Tongue (tissue), 2 donors: ENCODE measurements around the gene ZBTB4. TPM values are rescaled to one million over a fixed set of nuclear protein-coding genes. Genes with fewer than 3 reads are reported as not detected.
A peak's percentile ranks its signal among the peaks of the same experiment; 100 is the strongest.

Experiments
- DNase-seq: peaks from one replicate; pipeline ENCODE4 v3.0.0-alpha.2; 2015
- total RNA-seq: library from RNA; depleted of rRNA; stranded (reverse); fragments of >200 nt; gene quantifications from one replicate; pipeline ENCODE4 v1.2.3, GENCODE V29; 2014

The ZBTB4 gene, protein sequence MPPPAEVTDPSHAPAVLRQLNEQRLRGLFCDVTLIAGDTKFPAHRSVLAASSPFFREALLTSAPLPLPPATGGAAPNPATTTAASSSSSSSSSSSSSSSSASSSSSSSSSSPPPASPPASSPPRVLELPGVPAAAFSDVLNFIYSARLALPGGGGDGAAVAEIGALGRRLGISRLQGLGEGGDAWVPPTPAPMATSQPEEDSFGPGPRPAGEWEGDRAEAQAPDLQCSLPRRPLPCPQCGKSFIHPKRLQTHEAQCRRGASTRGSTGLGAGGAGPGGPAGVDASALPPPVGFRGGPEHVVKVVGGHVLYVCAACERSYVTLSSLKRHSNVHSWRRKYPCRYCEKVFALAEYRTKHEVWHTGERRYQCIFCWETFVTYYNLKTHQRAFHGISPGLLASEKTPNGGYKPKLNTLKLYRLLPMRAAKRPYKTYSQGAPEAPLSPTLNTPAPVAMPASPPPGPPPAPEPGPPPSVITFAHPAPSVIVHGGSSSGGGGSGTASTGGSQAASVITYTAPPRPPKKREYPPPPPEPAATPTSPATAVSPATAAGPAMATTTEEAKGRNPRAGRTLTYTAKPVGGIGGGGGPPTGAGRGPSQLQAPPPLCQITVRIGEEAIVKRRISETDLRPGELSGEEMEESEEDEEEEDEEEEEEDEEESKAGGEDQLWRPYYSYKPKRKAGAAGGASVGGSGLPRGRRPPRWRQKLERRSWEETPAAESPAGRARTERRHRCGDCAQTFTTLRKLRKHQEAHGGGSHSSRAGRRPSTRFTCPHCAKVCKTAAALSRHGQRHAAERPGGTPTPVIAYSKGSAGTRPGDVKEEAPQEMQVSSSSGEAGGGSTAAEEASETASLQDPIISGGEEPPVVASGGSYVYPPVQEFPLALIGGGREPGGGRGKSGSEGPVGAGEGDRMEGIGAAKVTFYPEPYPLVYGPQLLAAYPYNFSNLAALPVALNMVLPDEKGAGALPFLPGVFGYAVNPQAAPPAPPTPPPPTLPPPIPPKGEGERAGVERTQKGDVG
- 22.9 TPM for total RNA-seq

DNA sequence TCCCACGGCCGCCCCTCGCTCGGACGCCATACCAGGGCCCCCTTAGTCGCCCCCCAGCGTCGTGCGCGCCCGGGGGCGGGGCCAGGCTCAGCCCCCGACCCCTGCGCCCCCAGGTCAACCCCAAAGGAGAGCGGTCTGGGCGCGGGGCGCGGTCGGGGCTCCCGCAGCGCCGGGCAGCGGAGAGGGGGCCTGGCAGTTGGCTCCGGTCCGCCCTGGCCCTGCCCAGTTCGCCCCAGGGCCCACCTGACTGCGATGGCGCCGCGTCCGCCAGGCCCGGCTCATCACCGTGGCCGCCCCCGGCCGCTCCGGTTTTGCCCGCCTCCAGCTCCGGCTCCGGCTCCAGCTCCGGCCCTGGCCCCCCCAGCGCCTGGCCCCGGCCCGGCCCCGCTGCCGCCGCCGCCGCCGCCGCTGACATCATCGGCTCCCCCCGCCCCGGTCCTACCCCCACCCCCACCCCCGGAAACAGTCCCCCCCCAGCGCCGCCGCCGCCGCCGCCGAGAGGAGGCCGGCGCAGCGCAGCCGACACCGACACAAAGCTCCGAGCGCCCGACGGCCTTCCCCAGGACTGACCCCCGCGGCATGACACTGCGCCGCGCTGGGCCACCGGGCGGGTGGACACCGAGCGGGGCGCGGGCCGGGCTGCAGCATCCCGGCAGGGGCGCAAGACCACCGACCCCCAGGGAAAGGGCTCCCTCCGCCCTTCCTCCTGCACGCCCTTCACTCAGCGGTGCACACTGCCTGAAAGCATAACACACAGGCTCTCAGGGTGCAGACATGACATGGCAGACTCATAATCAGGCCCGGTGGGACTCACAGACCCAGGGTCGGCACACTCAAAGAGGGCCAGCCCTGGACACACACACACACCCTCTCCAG, at the start of gene ZBTB4:
Gene ZBTB4, minus strand, starts transcription at position 419 of the 876 bp plus-strand sequence. CDS start 12,830 bp downstream, outside the sequence.
- DNase-seq, result peak; percentile 74

DNA sequence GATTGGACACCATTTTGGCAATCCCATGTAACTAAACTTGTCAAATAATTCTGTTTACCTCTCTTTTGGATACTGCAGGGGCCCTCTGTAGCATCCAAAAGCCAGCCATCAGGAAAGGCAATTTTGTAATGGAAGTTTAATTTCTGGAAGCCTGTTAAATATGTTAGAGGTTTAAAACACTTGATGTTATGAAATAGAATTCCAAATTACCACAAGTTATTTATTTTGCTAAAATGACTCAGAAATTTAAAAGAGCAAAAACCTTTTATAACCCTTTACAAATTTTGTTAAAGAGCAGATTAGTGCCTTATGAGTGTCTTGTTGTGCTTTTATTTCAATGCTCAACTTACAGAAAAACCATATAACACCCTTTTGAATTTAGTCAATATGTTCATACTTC, 49.4 kb upstream of the ZBTB4 start:
- no peak for DNase-seq

DNA sequence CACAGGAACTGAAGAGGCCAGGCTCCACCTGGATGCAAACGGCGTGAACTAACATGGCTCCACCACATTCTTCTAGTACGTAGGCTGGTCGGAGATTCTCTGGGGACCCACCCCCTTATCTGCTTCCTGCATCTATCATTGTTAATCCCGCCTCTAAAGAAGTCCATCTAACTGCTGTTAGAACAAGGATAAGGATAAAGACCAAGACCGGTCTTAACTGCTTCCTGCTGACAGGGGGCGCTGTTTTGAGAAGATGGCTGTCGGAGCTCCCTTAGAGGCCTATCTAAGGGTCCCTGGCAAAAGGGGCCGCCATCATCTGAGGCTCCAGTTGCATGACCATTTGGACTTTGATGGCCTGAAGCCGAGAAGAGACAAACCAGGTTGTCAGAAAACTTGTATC, 43.6 kb upstream of the ZBTB4 start:
- DNase-seq, result no peak

DNA sequence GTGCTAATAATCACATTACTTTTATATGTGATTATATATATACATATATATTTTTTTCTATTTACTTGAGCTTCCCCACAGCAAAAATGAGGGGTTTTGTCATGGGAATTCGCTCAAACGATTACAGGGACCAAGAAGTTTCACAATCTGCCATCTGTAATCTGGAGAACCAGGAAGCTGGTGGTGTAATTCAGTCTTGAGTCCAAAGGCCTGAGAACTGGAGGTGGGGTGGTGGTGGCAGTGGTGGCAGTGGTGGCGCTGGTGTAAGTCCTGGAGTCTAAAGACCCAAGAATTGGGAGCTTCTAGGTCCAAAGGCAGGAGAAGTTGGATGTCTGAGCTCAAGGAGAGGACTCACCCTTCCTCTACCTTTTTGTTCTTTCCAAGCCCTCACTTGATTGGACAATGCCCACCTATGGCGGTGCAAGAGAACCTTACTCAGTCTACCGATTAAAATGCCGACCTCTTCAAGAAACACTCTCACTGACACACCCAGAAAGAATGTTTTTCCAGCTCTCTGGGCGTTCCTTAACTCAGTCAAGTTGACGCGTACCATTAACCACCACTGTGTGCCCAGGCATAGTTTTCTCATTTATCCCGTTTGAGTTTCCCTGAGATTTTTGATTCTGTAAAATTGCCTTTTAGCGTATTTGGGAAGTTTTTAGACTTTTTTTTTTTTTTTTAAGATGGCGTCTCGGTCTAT, 36.6 kb upstream of the ZBTB4 start:
- no peak for DNase-seq

DNA sequence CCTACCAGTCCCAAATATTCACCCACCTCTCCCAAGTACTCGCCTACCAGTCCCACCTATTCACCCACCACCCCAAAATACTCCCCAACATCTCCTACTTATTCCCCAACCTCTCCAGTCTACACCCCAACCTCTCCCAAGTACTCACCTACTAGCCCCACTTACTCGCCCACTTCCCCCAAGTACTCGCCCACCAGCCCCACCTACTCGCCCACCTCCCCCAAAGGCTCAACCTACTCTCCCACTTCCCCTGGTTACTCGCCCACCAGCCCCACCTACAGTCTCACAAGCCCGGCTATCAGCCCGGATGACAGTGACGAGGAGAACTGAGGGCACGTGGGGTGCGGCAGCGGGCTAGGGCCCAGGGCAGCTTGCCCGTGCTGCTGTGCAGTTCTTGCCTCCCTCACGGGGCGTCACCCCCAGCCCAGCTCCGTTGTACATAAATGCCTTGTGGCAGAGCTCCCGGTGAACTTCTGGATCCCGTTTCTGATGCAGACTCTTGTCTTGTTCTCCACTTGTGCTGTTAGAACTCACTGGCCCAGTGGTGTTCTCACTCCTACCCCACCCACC, 34.5 kb upstream of the ZBTB4 start:
- DNase-seq, result no peak

DNA sequence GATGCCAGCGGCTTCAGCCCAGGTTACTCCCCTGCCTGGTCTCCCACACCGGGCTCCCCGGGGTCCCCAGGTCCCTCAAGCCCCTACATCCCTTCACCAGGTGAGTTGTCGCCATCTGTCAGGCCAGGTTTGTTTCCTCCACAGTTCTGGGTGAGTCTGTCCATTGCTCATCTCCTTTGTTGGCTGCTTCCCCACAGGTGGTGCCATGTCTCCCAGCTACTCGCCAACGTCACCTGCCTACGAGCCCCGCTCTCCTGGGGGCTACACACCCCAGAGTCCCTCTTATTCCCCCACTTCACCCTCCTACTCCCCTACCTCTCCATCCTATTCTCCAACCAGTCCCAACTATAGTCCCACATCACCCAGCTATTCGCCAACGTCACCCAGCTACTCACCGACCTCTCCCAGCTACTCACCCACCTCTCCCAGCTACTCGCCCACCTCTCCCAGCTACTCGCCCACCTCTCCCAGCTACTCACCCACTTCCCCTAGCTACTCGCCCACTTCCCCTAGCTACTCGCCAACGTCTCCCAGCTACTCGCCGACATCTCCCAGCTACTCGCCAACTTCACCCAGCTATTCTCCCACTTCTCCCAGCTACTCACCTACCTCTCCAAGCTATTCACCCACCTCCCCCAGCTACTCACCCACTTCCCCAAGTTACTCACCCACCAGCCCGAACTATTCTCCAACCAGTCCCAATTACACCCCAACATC, 33.6 kb upstream of the ZBTB4 start:
- DNase-seq, result no peak

DNA sequence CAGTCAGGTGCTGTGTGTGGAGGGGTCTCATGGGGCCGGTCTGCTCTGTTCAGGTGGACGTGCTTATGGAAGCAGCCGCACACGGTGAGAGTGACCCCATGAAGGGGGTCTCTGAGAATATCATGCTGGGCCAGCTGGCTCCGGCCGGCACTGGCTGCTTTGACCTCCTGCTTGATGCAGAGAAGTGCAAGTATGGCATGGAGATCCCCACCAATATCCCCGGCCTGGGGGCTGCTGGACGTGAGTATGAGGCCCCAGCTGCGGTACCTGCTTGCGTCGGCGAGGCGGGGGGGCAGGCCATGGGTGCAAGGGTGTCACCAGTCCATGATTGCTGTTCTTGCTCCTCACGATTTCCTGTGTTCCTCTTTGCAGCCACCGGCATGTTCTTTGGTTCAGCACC, 32.7 kb upstream of the ZBTB4 start:
- no peak for DNase-seq

DNA sequence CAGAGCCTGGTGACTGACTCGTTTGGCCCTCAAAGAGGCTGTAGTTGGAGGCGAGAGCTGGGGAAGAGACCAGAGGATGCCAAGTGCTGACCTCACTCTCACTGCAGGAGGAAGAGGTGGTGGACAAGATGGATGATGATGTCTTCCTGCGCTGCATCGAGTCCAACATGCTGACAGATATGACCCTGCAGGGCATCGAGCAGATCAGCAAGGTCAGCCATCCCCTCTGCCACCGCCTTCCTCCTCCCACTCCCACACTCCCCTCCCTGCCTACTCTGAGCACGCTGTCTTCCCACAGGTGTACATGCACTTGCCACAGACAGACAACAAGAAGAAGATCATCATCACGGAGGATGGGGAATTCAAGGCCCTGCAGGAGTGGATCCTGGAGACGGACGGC, 31.7 kb upstream of the ZBTB4 start:
- DNase-seq, result no peak

DNA sequence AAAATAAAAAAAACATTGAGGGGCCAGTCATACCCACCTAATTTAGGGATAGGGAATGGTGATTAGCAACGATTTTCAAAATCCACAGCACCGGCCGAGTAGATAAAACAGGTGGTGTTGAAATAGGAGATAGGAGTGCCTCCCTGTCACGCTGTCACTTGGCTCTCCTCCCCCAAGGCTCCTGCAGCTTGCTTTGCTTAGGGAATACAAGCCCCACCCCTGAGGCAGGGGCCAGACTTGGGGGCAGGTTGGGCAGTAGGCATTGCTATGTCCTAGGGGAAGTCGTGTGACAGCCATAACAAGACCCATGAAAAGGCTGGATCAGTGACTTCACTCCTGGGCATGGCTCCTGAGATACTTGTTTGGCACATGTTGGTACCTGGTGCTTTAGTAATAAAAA, 30.5 kb upstream of the ZBTB4 start:
- DNase-seq, result no peak

DNA sequence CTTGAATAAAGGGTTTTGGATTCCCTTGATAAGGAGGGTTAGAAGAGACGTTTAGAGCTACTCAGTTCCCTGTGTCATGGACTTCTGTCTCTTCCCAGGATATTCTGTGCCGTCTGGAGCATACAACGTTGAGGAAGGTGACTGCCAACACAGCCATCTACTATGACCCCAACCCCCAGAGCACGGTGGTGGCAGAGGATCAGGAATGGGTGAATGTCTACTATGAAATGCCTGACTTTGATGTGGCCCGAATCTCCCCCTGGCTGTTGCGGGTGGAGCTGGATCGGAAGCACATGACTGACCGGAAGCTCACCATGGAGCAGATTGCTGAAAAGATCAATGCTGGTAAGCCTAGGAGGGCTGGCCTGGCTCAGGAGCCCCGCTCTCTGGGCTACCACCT, 29.4 kb upstream of the ZBTB4 start:
- no peak for DNase-seq

DNA sequence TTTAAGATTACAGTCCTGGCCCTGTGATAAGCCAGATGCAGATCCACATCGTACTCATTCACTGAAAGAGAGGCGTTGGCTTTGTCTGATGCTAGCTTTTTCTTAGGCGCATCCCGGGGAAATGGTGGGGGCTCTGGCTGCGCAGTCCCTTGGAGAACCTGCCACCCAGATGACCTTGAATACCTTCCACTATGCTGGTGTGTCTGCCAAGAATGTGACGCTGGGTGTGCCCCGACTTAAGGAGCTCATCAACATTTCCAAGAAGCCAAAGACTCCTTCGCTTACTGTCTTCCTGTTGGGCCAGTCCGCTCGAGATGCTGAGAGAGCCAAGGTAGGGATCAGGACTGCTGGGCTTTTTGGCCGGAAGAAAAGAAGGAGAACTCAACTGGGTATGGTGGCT, 28.7 kb upstream of the ZBTB4 start:
- DNase-seq, result no peak

DNA sequence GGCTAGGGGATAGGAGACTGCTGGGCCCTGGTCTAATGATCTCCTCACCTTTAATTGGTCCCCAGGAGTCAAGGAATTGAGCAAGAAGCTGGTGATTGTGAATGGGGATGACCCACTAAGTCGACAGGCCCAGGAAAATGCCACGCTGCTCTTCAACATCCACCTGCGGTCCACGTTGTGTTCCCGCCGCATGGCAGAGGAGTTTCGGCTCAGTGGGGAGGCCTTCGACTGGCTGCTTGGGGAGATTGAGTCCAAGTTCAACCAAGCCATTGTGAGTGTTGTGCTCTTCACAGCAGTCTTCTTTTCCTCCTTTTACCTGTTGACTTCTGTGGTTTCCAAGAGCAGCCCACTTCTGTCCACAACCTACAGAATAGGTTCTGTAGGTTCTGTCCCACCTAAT, 24.1 kb upstream of the ZBTB4 start:
- DNase-seq, result no peak

DNA sequence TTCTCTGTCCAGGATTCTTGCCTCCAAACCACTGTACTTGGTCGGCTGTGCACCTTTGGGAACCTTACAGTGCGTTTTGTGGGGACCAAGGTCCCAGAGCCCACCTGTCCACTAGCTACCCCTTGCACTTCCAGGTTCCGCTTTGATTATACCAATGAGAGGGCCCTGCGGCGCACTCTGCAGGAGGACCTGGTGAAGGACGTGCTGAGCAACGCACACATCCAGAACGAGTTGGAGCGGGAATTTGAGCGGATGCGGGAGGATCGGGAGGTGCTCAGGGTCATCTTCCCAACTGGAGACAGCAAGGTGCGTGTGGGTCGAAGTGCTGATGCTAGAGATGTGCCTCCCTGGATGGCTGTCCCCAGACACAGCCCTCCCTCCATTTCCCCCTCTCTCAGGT, 23.6 kb upstream of the ZBTB4 start:
- no peak for DNase-seq

DNA sequence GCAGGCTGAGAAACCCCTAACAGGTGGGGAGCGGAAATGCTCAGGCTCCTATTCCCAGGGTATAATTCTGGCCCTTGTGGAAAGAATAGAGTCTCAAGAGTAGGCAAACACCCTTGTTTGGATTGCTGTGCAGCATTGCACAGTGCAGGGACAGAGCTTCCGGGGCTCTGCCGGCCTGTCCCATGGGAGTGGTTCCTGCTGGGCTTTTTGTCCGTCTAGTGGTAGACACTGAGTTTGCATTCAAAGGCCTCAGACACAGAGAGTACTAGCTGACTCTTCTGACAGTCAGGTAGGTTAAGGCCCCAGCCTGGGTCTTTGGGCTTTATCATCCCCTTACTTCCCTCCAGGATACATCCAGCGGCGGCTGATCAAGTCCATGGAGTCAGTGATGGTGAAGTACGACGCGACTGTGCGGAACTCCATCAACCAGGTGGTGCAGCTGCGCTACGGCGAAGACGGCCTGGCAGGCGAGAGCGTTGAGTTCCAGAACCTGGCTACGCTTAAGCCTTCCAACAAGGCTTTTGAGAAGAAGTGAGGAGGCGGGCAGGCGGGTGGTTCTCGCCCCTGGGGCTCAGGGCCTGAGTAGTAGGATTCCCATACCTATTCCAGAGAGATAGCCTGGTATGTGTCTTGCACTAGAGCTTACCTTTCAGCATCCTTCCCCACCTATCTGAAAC, 22.9 kb upstream of the ZBTB4 start:
- DNase-seq, result no peak

DNA sequence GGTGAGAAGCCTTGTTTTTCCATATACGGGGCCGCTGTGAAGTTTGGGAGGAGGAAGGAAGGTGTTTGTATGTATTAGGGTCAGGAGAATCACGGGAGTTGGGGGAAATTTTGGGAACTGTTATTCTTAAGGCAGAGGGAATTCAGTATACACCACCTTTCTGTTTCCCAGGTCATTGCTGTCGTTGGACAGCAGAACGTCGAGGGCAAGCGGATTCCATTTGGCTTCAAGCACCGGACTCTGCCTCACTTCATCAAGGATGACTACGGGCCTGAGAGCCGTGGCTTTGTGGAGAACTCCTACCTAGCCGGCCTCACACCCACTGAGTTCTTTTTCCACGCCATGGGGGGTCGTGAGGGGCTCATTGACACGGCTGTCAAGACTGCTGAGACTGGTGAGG, 22.3 kb upstream of the ZBTB4 start:
- DNase-seq, result no peak

DNA sequence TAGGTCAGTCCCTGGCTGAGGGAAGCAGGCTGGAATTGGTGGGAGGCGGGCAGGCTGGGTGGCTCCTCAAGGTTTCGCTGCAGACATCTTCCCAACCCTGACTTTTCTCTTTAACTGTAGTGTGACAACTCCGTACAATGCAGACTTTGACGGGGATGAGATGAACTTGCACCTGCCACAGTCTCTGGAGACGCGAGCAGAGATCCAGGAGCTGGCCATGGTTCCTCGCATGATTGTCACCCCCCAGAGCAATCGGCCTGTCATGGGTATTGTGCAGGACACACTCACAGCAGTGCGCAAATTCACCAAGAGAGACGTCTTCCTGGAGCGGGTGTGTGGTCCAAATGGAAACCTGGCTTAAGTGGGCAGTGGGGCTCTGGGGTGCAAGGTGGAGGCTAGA, 19.7 kb upstream of the ZBTB4 start:
- DNase-seq, result no peak

DNA sequence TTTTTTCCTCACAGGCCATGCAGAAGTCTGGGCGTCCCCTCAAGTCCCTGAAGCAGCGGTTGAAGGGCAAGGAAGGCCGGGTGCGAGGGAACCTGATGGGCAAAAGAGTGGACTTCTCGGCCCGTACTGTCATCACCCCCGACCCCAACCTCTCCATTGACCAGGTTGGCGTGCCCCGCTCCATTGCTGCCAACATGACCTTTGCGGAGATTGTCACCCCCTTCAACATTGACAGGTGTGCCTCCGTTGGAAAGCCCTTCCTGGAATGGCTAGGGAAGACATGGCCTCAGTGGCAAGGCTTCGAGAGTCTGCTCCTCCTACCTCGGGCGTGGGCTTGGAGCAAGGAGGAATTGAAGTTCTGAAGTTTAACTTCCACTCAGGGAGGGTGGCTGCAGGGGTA, 18.2 kb upstream of the ZBTB4 start:
- no peak for DNase-seq

DNA sequence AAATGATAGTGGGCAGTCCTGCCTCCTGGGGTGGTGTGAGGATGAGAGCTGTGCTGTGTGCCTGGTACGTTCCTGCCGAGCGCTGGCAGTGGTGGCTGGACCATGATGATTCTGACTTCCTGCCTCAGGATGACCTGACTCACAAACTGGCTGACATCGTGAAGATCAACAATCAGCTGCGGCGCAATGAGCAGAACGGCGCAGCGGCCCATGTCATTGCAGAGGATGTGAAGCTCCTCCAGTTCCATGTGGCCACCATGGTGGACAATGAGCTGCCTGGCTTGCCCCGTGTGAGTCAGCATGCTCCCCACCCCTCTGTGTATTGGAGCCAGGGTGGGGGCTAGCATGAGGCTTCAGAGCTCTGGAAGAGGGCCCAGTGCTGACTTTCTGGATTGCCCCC, 17.8 kb upstream of the ZBTB4 start:
- no peak for DNase-seq

DNA sequence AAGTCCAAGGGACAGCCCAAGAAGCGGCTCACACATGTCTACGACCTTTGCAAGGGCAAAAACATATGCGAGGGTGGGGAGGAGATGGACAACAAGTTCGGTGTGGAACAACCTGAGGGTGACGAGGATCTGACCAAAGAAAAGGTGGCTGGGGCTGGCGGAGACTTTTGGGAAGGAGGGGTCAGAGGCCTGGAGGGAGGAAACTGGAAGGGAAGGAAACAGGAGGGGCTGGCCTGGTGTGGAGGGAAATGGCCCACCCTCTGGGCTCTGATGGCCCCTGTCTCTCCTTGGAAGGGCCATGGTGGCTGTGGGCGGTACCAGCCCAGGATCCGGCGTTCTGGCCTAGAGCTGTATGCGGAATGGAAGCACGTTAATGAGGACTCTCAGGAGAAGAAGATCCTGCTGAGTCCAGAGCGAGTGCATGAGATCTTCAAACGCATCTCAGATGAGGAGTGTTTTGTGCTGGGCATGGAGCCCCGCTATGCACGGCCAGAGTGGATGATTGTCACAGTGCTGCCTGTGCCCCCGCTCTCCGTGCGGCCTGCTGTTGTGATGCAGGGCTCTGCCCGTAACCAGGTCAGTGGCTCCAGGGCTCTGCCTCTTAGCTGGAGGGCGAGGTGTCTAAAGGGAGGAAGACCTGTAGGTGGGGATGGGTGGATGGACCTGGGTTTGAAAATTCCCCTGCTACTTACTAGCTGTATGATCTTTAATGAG, 17.2 kb upstream of the ZBTB4 start:
- no peak for DNase-seq
